GM23338 (cell line): Measurements from ENCODE around the gene CELF4. TPM values are rescaled to one million over a fixed set of nuclear protein-coding genes. Genes with fewer than 3 reads are reported as not detected.

Experiments
- ATAC-seq: fragments of 200-7000 bp; cut with Tn5 transposase; 3 replicates; pipeline ENCODE4 v1.9.1; 2020
- DNase-seq: peaks from one replicate; pipeline ENCODE4 v3.0.0-alpha.2; 2015; ENCODE audit warnings: low spot score
- H2AFZ ChIP-seq: fragments of 200-600 bp; sonication (generic); 2 replicates; pipeline ENCODE4 v1.8.0; 2016; ENCODE audit warnings: antibody characterized with exemption, mild to moderate bottlenecking, moderate library complexity
- H3F3A ChIP-seq: fragments of 200-600 bp; sonication (generic); replicated peaks from 2 replicates; pipeline ENCODE4 v1.8.0; 2017; ENCODE audit warnings: antibody characterized with exemption, mixed run types, low read depth
- H3K27ac ChIP-seq: fragments of 200-600 bp; sonication (generic); 2 replicates; pipeline ENCODE4 v1.6.1; 2016; ENCODE audit warnings: low read depth
- H3K27me3 ChIP-seq: fragments of 200-600 bp; sonication (generic); 2 replicates; pipeline ENCODE4 v1.8.0; 2016; ENCODE audit warnings: mild to moderate bottlenecking, mixed run types, moderate library complexity; ENCODE audit not compliant: insufficient read depth
- H3K36me3 ChIP-seq: fragments of 200-600 bp; sonication (generic); 2 replicates; pipeline ENCODE4 v1.8.0; 2016; ENCODE audit warnings: mild to moderate bottlenecking; ENCODE audit not compliant: insufficient read depth
- H3K4me1 ChIP-seq: fragments of 200-600 bp; sonication (generic); 2 replicates; pipeline ENCODE4 v1.8.0; 2016; ENCODE audit warnings: mild to moderate bottlenecking, moderate library complexity; ENCODE audit not compliant: insufficient read depth
- H3K4me2 ChIP-seq: fragments of 200-600 bp; sonication (generic); 2 replicates; pipeline ENCODE4 v1.7.1; 2017; ENCODE audit warnings: mixed run types
- H3K4me3 ChIP-seq: fragments of 200-600 bp; sonication (generic); 2 replicates; pipeline ENCODE4 v1.6.1; 2016; ENCODE audit warnings: mixed run types
- H3K79me2 ChIP-seq: fragments of 200-600 bp; sonication (generic); replicated peaks from 2 replicates; pipeline ENCODE4 v1.8.0; 2017; ENCODE audit warnings: mild to moderate bottlenecking; ENCODE audit not compliant: insufficient read depth
- H3K9me2 ChIP-seq: fragments of 200-600 bp; sonication (generic); 2 replicates; pipeline ENCODE4 v1.8.0; 2017; ENCODE audit not compliant: insufficient read depth
- H4K20me1 ChIP-seq: fragments of 200-600 bp; sonication (generic); replicated peaks from 2 replicates; pipeline ENCODE4 v1.8.0; 2017; ENCODE audit warnings: mild to moderate bottlenecking; ENCODE audit not compliant: insufficient read depth
- H3K27ac Mint-ChIP-seq: 2 replicates; pipeline ENCODE4 v1.8.0; 2020; ENCODE audit warnings: inconsistent platforms, mild to moderate bottlenecking, moderate library complexity, mixed read lengths
- H3K27me3 Mint-ChIP-seq: 3 replicates; pipeline ENCODE4 v1.8.0; 2022; ENCODE audit warnings: low read depth, mild to moderate bottlenecking, moderate library complexity, mixed read lengths, inconsistent platforms; ENCODE audit not compliant: insufficient read depth, poor library complexity
- H3K36me3 Mint-ChIP-seq: 3 replicates; pipeline ENCODE4 v1.8.0; 2021; ENCODE audit warnings: low read depth, mild to moderate bottlenecking, inconsistent platforms, moderate library complexity, mixed read lengths
- H3K4me1 Mint-ChIP-seq: 3 replicates; pipeline ENCODE4 v1.8.0; 2020; ENCODE audit warnings: mild to moderate bottlenecking, inconsistent platforms, mixed read lengths
- H3K4me3 Mint-ChIP-seq: 3 replicates; pipeline ENCODE4 v1.8.0; 2021; ENCODE audit warnings: moderate library complexity, mild to moderate bottlenecking, inconsistent platforms, mixed read lengths
- H3K9me3 Mint-ChIP-seq: 3 replicates; pipeline ENCODE4 v1.8.0; 2020; ENCODE audit warnings: moderate library complexity, mild to moderate bottlenecking, inconsistent platforms, mixed read lengths
- CREB1 ChIP-seq: fragments of 250-450 bp; sonication (Bioruptor Pico); IDR thresholded peaks from 2 replicates; pipeline ENCODE4 v1.5.0; 2020; ENCODE audit warnings: low read depth, mild to moderate bottlenecking, moderate library complexity
- CTCF ChIP-seq, 2 experiments: fragments of 200-600 bp in 1 of 2; sonication (generic) in 1 of 2; conservative IDR thresholded peaks; 2 replicates each; pipeline versions ENCODE4 v1.5.1 to v1.6.1; 2016 to 2017; ENCODE audit warnings: antibody characterized with exemption in 2 of 2, low read depth in 2 of 2, mild to moderate bottlenecking in 2 of 2, moderate library complexity in 1 of 2
- ETS1 ChIP-seq: IDR thresholded peaks from 2 replicates; pipeline ENCODE4 v1.6.1; 2016; ENCODE audit warnings: antibody characterized with exemption
- EZH2 ChIP-seq: fragments of 200-600 bp; sonication (generic); IDR thresholded peaks from one replicate; pipeline ENCODE4 v1.8.0; 2017; ENCODE audit warnings: antibody characterized with exemption, mild to moderate bottlenecking, low read depth; ENCODE audit not compliant: unreplicated experiment
- EZH2phosphoT487 ChIP-seq: fragments of 200-600 bp; sonication (generic); IDR thresholded peaks from one replicate; pipeline ENCODE4 v1.8.1; 2018; ENCODE audit warnings: antibody characterized with exemption; ENCODE audit not compliant: unreplicated experiment
- STAT1 ChIP-seq: IDR thresholded peaks from one replicate; pipeline ENCODE4 v1.6.1; 2016; ENCODE audit warnings: antibody characterized with exemption; ENCODE audit not compliant: unreplicated experiment
- ZNF331 ChIP-seq: fragments of 250-450 bp; sonication (Bioruptor Pico); IDR thresholded peaks from 2 replicates; pipeline ENCODE4 v1.5.0; 2020; ENCODE audit warnings: low read depth, mild to moderate bottlenecking, moderate library complexity
- ZNF462 ChIP-seq: fragments of 250-450 bp; sonication (Bioruptor Pico); IDR thresholded peaks from 2 replicates; pipeline ENCODE4 v1.5.0; 2020; ENCODE audit warnings: mild to moderate bottlenecking, moderate library complexity
- polyA plus RNA-seq: library from polyadenylated mRNA; unstranded; fragments of >200 nt; fragmentation: Nextera tagmentation; extraction: Ambion mirVana; gene quantifications from 2 replicates; pipeline ENCODE4 v1.2.1, GENCODE V29; 2016
- total RNA-seq: library from RNA; depleted of rRNA; stranded (reverse); fragments of >200 nt; shearing (Covaris generic); gene quantifications from 2 replicates; pipeline ENCODE4 v1.2.3, GENCODE V29; 2014

The CELF4 gene
- total and polyA plus RNA-seq, 2 experiments from 2014 or later = 2.6 to 6.7 TPM

GRCh38 chr18:37242091-37242490, 323.5 kb downstream of the CELF4 start (continued):
- TF ChIP-seq ZNF462 (CRISPR knock-in tag) = no peak

GRCh38 chr18:37238282-37239108, 327.1 kb downstream of the CELF4 start:
- Histone ChIP-seq H2AFZ (no peak overlapping the region), H3K4me1 (no peaks in the 10 kb centered on the region), H3K27me3 (peaks cover 14% of the 10 kb centered on the region), H3K9me2 (no peaks in the 10 kb centered on the region), H3K4me2 (no peak overlapping the region), H3K27ac (no peak overlapping the region), H3K4me3 (no peak overlapping the region), H3K79me2 (no peaks in the 10 kb centered on the region), H3K36me3 (no peaks in the 10 kb centered on the region), H3F3A (no peaks in the 10 kb centered on the region), H4K20me1 (peaks cover 5% of the 10 kb centered on the region; the same call in 1 of the 2 replicates)
- H3K4me3 Mint-ChIP-seq = no peak overlapping the region
- H3K4me1 Mint-ChIP-seq = peaks cover 2% of the 10 kb centered on the region
- peaks cover 13% of the 10 kb centered on the region for H3K27me3 Mint-ChIP-seq
- H3K36me3 Mint-ChIP-seq = no peaks in the 10 kb centered on the region
- DNase-seq (no peak), ATAC-seq (no peak)
- no peak overlapping the region for H3K27ac Mint-ChIP-seq
- no peaks in the 10 kb centered on the region for H3K9me3 Mint-ChIP-seq
- TF ChIP-seq ETS1 (no peak), STAT1 (no peak), ZNF331 (no peak), CREB1 (CRISPR knock-in tag) (no peak), EZH2phosphoT487 (no peak), EZH2 (no peak), CTCF (conservative IDR thresholded peaks at IDR 0.05; ENCODE audit: low read depth in 2 of 2) (no peak)
